ENCODE results near the gene TNIK. TPM values are rescaled to one million over a fixed set of nuclear protein-coding genes. Genes with fewer than 3 reads are reported as not detected.
A peak's percentile ranks its signal among the peaks of the same experiment; 100 is the strongest.

TNIK gene
- total and polyA plus RNA-seq, 5 experiments from 2014 or later, result 13.2 to 50.0 (median 16.1) TPM

- POLR2A ChIA-PET, result no interaction called here
- H3K27me3 Mint-ChIP-seq, result no peaks in the 10 kb centered on the region
- no peak overlapping the region for H3K4me3 Mint-ChIP-seq
- peak overlapping the region in 2 of 10 donors; percentile 10 to 35 for H3K27ac Mint-ChIP-seq
- ATAC-seq (no peak), DNase-seq (no peak)
- no peaks in the 10 kb centered on the region for H3K9me3 Mint-ChIP-seq
- H3K36me3 Mint-ChIP-seq, result peaks cover 23 to 89% (median 47%) of the 10 kb centered on the region in 3 donors
- H3K4me1 Mint-ChIP-seq, result peaks cover 0 to 3% (median 0%) of the 10 kb centered on the region in 4 donors
Measured at GRCh38 chr3:171093462-171093861, 366.7 kb downstream of the TNIK start.

- Mint-ChIP-seq H3K27me3 (no peaks in the 10 kb centered on the region), H3K4me3 (no peak overlapping the region), H3K4me1 (peaks cover 0 to 3% (median 0%) of the 10 kb centered on the region in 4 donors), H3K9me3 (no peaks in the 10 kb centered on the region), H3K27ac (peak overlapping the region in 1 of 10 donors; percentile 10), H3K36me3 (peaks cover 23 to 91% (median 43%) of the 10 kb centered on the region in 3 donors)
- DNase-seq (no peak), ATAC-seq (no peak)
- POLR2A ChIA-PET, result no interaction called here
Measured at GRCh38 chr3:171092467-171092911, 367.7 kb downstream of the TNIK start.

- H3K27me3 Mint-ChIP-seq, result no peaks in the 10 kb centered on the region
- H3K9me3 Mint-ChIP-seq, result no peaks in the 10 kb centered on the region
- POLR2A ChIA-PET, result no interaction called here
- peak overlapping the region in 1 of 10 donors; percentile 5 for H3K4me3 Mint-ChIP-seq
- DNase-seq (no peak), ATAC-seq (no peak)
- H3K4me1 Mint-ChIP-seq, result peaks cover 0 to 3% (median 0%) of the 10 kb centered on the region in 4 donors
- H3K36me3 Mint-ChIP-seq, result peaks cover 21 to 91% (median 45%) of the 10 kb centered on the region in 3 donors
- peak overlapping the region in 1 of 10 donors; percentile 28 for H3K27ac Mint-ChIP-seq
Measured at GRCh38 chr3:171090321-171090720, 369.9 kb downstream of the TNIK start.

GRCh38 chr3:171088964-171089754 is 371.0 kb downstream of the TNIK start:
- H3K27me3 Mint-ChIP-seq, result no peaks in the 10 kb centered on the region
- DNase-seq, result no peak
- no peak for ATAC-seq
- H3K36me3 Mint-ChIP-seq, result peaks cover 24 to 93% (median 50%) of the 10 kb centered on the region in 3 donors
- POLR2A ChIA-PET, result no interaction called here
- H3K4me1 Mint-ChIP-seq, result peaks cover 0 to 3% (median 0%) of the 10 kb centered on the region in 4 donors
- no peak overlapping the region for H3K4me3 Mint-ChIP-seq
- H3K9me3 Mint-ChIP-seq, result no peaks in the 10 kb centered on the region
- H3K27ac Mint-ChIP-seq, result peak overlapping the region in 2 of 10 donors; percentile 60 to 71

- POLR2A ChIA-PET, result no interaction called here
- H3K4me3 Mint-ChIP-seq, result no peak overlapping the region
- peaks cover 0 to 3% (median 0%) of the 10 kb centered on the region in 4 donors for H3K4me1 Mint-ChIP-seq
- no peaks in the 10 kb centered on the region for H3K9me3 Mint-ChIP-seq
- no peak for DNase-seq
- no peaks in the 10 kb centered on the region for H3K27me3 Mint-ChIP-seq
- no peak for ATAC-seq
- peak overlapping the region in 2 of 10 donors; percentile 31 to 71 for H3K27ac Mint-ChIP-seq
- H3K36me3 Mint-ChIP-seq, result peaks cover 24 to 94% (median 52%) of the 10 kb centered on the region in 3 donors
Measured at GRCh38 chr3:171088496-171088895, 371.7 kb downstream of the TNIK start.

GRCh38 chr3:171086914-171087313 is 373.3 kb downstream of the TNIK start:
- ATAC-seq (no peak), DNase-seq (no peak)
- Mint-ChIP-seq H3K9me3 (no peaks in the 10 kb centered on the region), H3K36me3 (peaks cover 13 to 94% (median 60%) of the 10 kb centered on the region in 3 donors), H3K4me3 (no peak overlapping the region), H3K4me1 (peaks cover 0 to 6% (median 0%) of the 10 kb centered on the region in 4 donors), H3K27me3 (no peaks in the 10 kb centered on the region), H3K27ac (no peak overlapping the region)
- POLR2A ChIA-PET, result no interaction called here

- H3K36me3 Mint-ChIP-seq, result peaks cover 27 to 92% (median 78%) of the 10 kb centered on the region in 3 donors
Measured at GRCh38 chr3:171077261-171077660, 382.9 kb downstream of the TNIK start.

GRCh38 chr3:171072432-171072831 is 387.8 kb downstream of the TNIK start:
- Mint-ChIP-seq H3K27me3 (no peaks in the 10 kb centered on the region), H3K4me1 (peaks cover 0 to 1% (median 0%) of the 10 kb centered on the region in 4 donors), H3K27ac (peak overlapping the region in 1 of 10 donors; percentile 7), H3K9me3 (no peaks in the 10 kb centered on the region), H3K4me3 (no peak overlapping the region), H3K36me3 (peaks cover 43 to 91% (median 79%) of the 10 kb centered on the region in 3 donors)
- DNase-seq, result no peak
- POLR2A ChIA-PET, result no interaction called here
- ATAC-seq, result no peak

More at GRCh38 chr3:171077261-171077660, 382.9 kb downstream of the TNIK start:
- DNase-seq (no peak), ATAC-seq (no peak)
- POLR2A ChIA-PET, result no interaction called here
- no peaks in the 10 kb centered on the region for H3K4me1 Mint-ChIP-seq
- no peaks in the 10 kb centered on the region for H3K9me3 Mint-ChIP-seq
- H3K27ac Mint-ChIP-seq, result peak overlapping the region in 1 of 10 donors; percentile 70
- H3K27me3 Mint-ChIP-seq, result no peaks in the 10 kb centered on the region
- H3K4me3 Mint-ChIP-seq, result no peak overlapping the region

GRCh38 chr3:171068658-171069057 is 391.5 kb downstream of the TNIK start:
- ATAC-seq (no peak), DNase-seq (no peak)
- Mint-ChIP-seq H3K36me3 (peaks cover 28 to 94% (median 80%) of the 10 kb centered on the region in 3 donors), H3K4me1 (peaks cover 0 to 1% (median 0%) of the 10 kb centered on the region in 4 donors), H3K27me3 (no peaks in the 10 kb centered on the region), H3K9me3 (no peaks in the 10 kb centered on the region), H3K4me3 (no peak overlapping the region), H3K27ac (no peak overlapping the region)
- POLR2A ChIA-PET, result no interaction called here

- no peak for DNase-seq
- no peak for ATAC-seq
- Mint-ChIP-seq H3K36me3 (peaks cover 22 to 90% (median 71%) of the 10 kb centered on the region in 3 donors), H3K9me3 (no peaks in the 10 kb centered on the region), H3K4me1 (peaks cover 0 to 1% (median 0%) of the 10 kb centered on the region in 4 donors), H3K27me3 (no peaks in the 10 kb centered on the region), H3K27ac (no peak overlapping the region), H3K4me3 (no peak overlapping the region)
- POLR2A ChIA-PET, result no interaction called here
Measured at GRCh38 chr3:171066206-171066605, 394.0 kb downstream of the TNIK start.

GRCh38 chr3:171065732-171066131 is 394.5 kb downstream of the TNIK start:
- H3K36me3 Mint-ChIP-seq, result peaks cover 22 to 90% (median 70%) of the 10 kb centered on the region in 3 donors
- H3K9me3 Mint-ChIP-seq, result no peaks in the 10 kb centered on the region
- H3K4me3 Mint-ChIP-seq, result no peak overlapping the region
- POLR2A ChIA-PET, result no interaction called here
- ATAC-seq (no peak), DNase-seq (no peak)
- H3K27ac Mint-ChIP-seq, result no peak overlapping the region
- no peaks in the 10 kb centered on the region for H3K27me3 Mint-ChIP-seq
- H3K4me1 Mint-ChIP-seq, result peaks cover 0 to 1% (median 0%) of the 10 kb centered on the region in 4 donors

- POLR2A ChIA-PET, result no interaction called here
- H3K27ac Mint-ChIP-seq, result no peak overlapping the region
- ATAC-seq (no peak), DNase-seq (no peak)
- H3K4me1 Mint-ChIP-seq, result peaks cover 0 to 1% (median 0%) of the 10 kb centered on the region in 4 donors
- H3K36me3 Mint-ChIP-seq, result peaks cover 10 to 84% (median 57%) of the 10 kb centered on the region in 3 donors
- H3K27me3 Mint-ChIP-seq, result no peaks in the 10 kb centered on the region
- H3K4me3 Mint-ChIP-seq, result no peak overlapping the region
- H3K9me3 Mint-ChIP-seq, result no peaks in the 10 kb centered on the region
Measured at GRCh38 chr3:171064461-171064860, 395.7 kb downstream of the TNIK start.

GRCh38 chr3:171061749-171062148 is 398.5 kb downstream of the TNIK start:
- POLR2A ChIA-PET, result no interaction called here
- Mint-ChIP-seq H3K4me1 (peaks cover 0 to 1% (median 0%) of the 10 kb centered on the region in 4 donors), H3K27ac (no peak overlapping the region), H3K9me3 (no peaks in the 10 kb centered on the region), H3K4me3 (no peak overlapping the region), H3K27me3 (no peaks in the 10 kb centered on the region), H3K36me3 (peaks cover 0 to 60% (median 38%) of the 10 kb centered on the region in 3 donors)
- ATAC-seq (no peak), DNase-seq (no peak)
